ENCODE results near the gene CDK6. TPM values are rescaled to one million over a fixed set of nuclear protein-coding genes. Genes with fewer than 3 reads are reported as not detected.

Gene CDK6
- total RNA-seq, 1 experiment from 2014 or later: 41.4 TPM

DNA sequence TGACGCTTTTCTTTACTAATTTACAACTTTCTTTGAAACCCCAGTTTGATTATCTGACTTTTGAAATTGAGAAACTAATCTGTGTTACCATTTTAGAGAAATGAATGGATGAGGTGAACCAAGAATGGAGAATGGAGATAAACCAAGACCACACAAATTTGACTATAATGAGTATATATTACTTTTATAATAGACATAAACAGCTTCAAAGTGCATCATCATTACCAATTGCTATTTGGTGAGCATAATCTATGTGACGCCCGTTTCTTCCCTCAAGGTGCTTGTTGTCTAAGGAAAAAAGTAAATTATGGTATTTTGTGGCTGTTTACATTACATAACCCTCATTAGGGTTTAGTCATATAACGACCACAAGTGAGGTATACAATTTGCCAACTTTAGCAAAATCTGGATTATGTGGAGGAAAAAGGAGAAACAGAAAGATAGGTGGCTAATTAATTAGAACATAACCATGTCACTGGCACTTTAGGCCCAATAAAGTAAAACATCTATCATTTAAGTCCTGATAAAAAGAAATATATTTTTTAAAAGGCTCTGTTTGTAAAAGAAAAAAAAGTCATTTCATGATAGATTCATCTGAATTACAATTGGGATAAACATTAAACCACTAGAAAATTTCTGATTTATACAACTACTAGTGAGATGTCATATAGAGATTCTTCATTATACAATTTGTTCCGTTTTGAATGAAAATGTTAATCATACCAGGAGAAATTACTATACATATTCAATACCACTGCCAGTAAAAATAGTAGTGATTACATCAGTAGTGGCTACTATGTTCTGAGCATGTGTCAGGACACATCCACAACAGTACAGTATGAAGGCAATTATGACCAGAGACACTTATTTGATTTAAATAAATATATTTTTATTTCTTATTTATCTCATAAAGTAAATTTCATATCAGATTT lies 128.0 kb downstream of the CDK6 start:
- peaks cover 0 to 9% of the 10 kb centered on the region in 2 experiments; a peak in 2 of 4 replicates for H3K9me3 ChIP-seq (ENCODE audit: control insufficient read depth in 1 of 2, insufficient read depth in 1 of 2, low read depth in 1 of 2, low read length in 2 of 2)
- no peak overlapping the region for H2AFZ ChIP-seq (ENCODE audit: low read depth, low read length, poor library complexity, severe bottlenecking)
- no peaks in the 10 kb centered on the region for H3K27me3 ChIP-seq (ENCODE audit: insufficient read depth, low read length)
- H3K9ac ChIP-seq (ENCODE audit: low read length): no peak overlapping the region
- no peak overlapping the region for H3K4me3 ChIP-seq (replicated peaks in 1 of 2; ENCODE audit: low read depth in 1 of 2, low read length in 2 of 2)
- peaks cover 0 to 9% of the 10 kb centered on the region in 2 experiments; a peak in 1 of 4 replicates for H3K36me3 ChIP-seq (ENCODE audit: control insufficient read depth in 1 of 2, insufficient read depth in 2 of 2, low read length in 2 of 2)
- no peaks in the 10 kb centered on the region for H3K4me1 ChIP-seq (ENCODE audit: control insufficient read depth in 1 of 2, insufficient read depth in 2 of 2, low read length in 2 of 2)
- ChIA-PET RAD21 (ENCODE audit: low non-redundant PET in 1 of 2, low total read pairs in 2 of 2, uncharacterized antibody in 2 of 2, unreplicated experiment in 2 of 2) (no interaction called here), POLR2A (no interaction called here), CTCF (no interaction called here)
- H3K27ac ChIP-seq (ENCODE audit: low read depth, low read length): no peak overlapping the region
- no peak overlapping the region for H3K4me2 ChIP-seq (ENCODE audit: low read length)
- intact Hi-C loops (cut with micrococcal nuclease): no loop called here
- H3K79me2 ChIP-seq (ENCODE audit: insufficient read depth, low read length): peaks cover 8% of the 10 kb centered on the region
- no TSS peak for BruUV-seq (replicated peaks)
- no peak for TF ChIP-seq SRF (IDR thresholded peaks at IDR 0.05; ENCODE audit: low read depth)
- TF ChIP-seq, protein P1, sequence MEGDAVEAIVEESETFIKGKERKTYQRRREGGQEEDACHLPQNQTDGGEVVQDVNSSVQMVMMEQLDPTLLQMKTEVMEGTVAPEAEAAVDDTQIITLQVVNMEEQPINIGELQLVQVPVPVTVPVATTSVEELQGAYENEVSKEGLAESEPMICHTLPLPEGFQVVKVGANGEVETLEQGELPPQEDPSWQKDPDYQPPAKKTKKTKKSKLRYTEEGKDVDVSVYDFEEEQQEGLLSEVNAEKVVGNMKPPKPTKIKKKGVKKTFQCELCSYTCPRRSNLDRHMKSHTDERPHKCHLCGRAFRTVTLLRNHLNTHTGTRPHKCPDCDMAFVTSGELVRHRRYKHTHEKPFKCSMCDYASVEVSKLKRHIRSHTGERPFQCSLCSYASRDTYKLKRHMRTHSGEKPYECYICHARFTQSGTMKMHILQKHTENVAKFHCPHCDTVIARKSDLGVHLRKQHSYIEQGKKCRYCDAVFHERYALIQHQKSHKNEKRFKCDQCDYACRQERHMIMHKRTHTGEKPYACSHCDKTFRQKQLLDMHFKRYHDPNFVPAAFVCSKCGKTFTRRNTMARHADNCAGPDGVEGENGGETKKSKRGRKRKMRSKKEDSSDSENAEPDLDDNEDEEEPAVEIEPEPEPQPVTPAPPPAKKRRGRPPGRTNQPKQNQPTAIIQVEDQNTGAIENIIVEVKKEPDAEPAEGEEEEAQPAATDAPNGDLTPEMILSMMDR (IDR thresholded peaks at IDR 0.05 in 2 of 3, conservative IDR thresholded peaks at IDR 0.05 in 1 of 3; ENCODE audit: borderline replicate concordance in 1 of 3, insufficient read depth in 1 of 3, low read depth in 2 of 3, low read length in 2 of 3): no peak
- no peak for TF ChIP-seq EZH2phosphoT487 (IDR thresholded peaks at IDR 0.05; ENCODE audit: borderline replicate concordance)
- TF ChIP-seq SIN3A (IDR thresholded peaks at IDR 0.05; ENCODE audit: low read depth): no peak
- no peak for TF ChIP-seq POLR2AphosphoS5 (IDR thresholded peaks at IDR 0.05; ENCODE audit: low read depth, low read length)
- TF ChIP-seq CEBPB (IDR thresholded peaks at IDR 0.05; ENCODE audit: low read depth): no peak
- TF ChIP-seq, protein P2, sequence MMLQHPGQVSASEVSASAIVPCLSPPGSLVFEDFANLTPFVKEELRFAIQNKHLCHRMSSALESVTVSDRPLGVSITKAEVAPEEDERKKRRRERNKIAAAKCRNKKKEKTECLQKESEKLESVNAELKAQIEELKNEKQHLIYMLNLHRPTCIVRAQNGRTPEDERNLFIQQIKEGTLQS (IDR thresholded peaks at IDR 0.05): no peak
- no peak for TF ChIP-seq JUND (IDR thresholded peaks at IDR 0.05)
- TF ChIP-seq, protein P3, sequence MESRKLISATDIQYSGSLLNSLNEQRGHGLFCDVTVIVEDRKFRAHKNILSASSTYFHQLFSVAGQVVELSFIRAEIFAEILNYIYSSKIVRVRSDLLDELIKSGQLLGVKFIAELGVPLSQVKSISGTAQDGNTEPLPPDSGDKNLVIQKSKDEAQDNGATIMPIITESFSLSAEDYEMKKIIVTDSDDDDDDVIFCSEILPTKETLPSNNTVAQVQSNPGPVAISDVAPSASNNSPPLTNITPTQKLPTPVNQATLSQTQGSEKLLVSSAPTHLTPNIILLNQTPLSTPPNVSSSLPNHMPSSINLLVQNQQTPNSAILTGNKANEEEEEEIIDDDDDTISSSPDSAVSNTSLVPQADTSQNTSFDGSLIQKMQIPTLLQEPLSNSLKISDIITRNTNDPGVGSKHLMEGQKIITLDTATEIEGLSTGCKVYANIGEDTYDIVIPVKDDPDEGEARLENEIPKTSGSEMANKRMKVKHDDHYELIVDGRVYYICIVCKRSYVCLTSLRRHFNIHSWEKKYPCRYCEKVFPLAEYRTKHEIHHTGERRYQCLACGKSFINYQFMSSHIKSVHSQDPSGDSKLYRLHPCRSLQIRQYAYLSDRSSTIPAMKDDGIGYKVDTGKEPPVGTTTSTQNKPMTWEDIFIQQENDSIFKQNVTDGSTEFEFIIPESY (IDR thresholded peaks at IDR 0.05; ENCODE audit: extremely low read depth, insufficient replicate concordance, low read length): no peak
- TF ChIP-seq ZNF274 (IDR thresholded peaks at IDR 0.05; ENCODE audit: low read depth, low read length): no peak
- TF ChIP-seq ZFX (IDR thresholded peaks at IDR 0.05): no peak
- no peak for TF ChIP-seq ELF1 (IDR thresholded peaks at IDR 0.05; ENCODE audit: borderline replicate concordance, low read depth)
- no peak for TF ChIP-seq YY1 (IDR thresholded peaks at IDR 0.05; ENCODE audit: extremely low read depth, insufficient replicate concordance, low read depth, low read length)
- no peak for TF ChIP-seq EZH2 (IDR thresholded peaks at IDR 0.05)
- no peak for TF ChIP-seq EGR1 (IDR thresholded peaks at IDR 0.05; ENCODE audit: low read depth)
- ATAC-seq (no peak), DNase-seq (ENCODE audit: low read depth, low spot score) (no peak)
- no peaks in the 10 kb centered on the region for H4K20me1 ChIP-seq (ENCODE audit: insufficient read depth)
- no peaks in the 10 kb centered on the region for H3K9me2 ChIP-seq (ENCODE audit: insufficient read depth)

Measured in HCT116 (cell line).